Gastroesophageal sphincter (tissue), 4 donors: ENCODE results near the gene FRMD4B. TPM values are rescaled to one million over a fixed set of nuclear protein-coding genes. Genes with fewer than 3 reads are reported as not detected.

Experiments
- ATAC-seq: fragments of 150-250 bp; one replicate; pipeline ENCODE4 v1.9.1; 2016; ENCODE audit warnings: mild to moderate bottlenecking, moderate library complexity
- H3K27ac ChIP-seq, 4 donors: fragments of 200-600 bp; sonication (generic) in 3 of 4; 1 replicate in 3 of 4; 2 replicates in 1 of 4; pipeline ENCODE4 v1.5.1; 2016 to 2019
- H3K27me3 ChIP-seq: fragments of 200-600 bp; sonication (generic); one replicate; pipeline ENCODE4 v1.5.1; 2019
- H3K36me3 ChIP-seq, 2 donors: fragments of 200-600 bp; sonication (generic); one replicate each; pipeline ENCODE4 v1.5.1; 2019; ENCODE audit warnings: control low read depth in 1 of 2
- H3K4me1 ChIP-seq, 3 donors: fragments of 200-600 bp; sonication (generic); 1 replicate in 2 of 3; 2 replicates in 1 of 3; pipeline ENCODE4 v1.5.1; 2016 to 2019; ENCODE audit warnings: control low read depth in 2 of 3
- H3K4me3 ChIP-seq, 2 donors: fragments of 200-600 bp; sonication (generic); one replicate each; pipeline ENCODE4 v1.5.1; 2019; ENCODE audit warnings: mild to moderate bottlenecking in 1 of 2, moderate library complexity in 1 of 2
- H3K9me3 ChIP-seq, 3 donors: fragments of 200-600 bp; sonication (generic); one replicate each; pipeline ENCODE4 v1.5.1; 2017 to 2019; ENCODE audit warnings: control low read depth in 2 of 3
- EP300 ChIP-seq: sonication (generic); formaldehyde crosslinking; IDR thresholded peaks from one replicate; pipeline ENCODE4 v1.6.1; 2017; ENCODE audit warnings: antibody characterized with exemption, mild to moderate bottlenecking
- POLR2A ChIP-seq, 2 donors: fragments of 450-650 bp; IDR thresholded peaks; one replicate each; pipeline ENCODE4 v1.6.1; 2017; ENCODE audit warnings: antibody characterized with exemption in 2 of 2, mild to moderate bottlenecking in 2 of 2, moderate library complexity in 1 of 2
- POLR2AphosphoS5 ChIP-seq: sonication (generic); formaldehyde crosslinking; IDR thresholded peaks from one replicate; pipeline ENCODE4 v1.6.1; 2017; ENCODE audit warnings: antibody characterized with exemption
- WGBS, 2 donors: methylation state at CpG; one replicate each; pipeline ENCODE4 v1.1.5; 2018; ENCODE audit warnings: low coverage in 1 of 2; 5-methylcytosine and 5-hydroxymethylcytosine counted together
- total RNA-seq, 4 donors: library from RNA; depleted of rRNA; stranded (reverse); fragments of >200 nt; gene quantifications; one replicate each; pipeline ENCODE4 v1.1.0, GENCODE V29; 2016
- TF ChIP-seq, protein P1 (sequence below), 4 experiments: fragments of 200-600 bp in 2 of 4; fragments of 450-650 bp in 2 of 4; sonication (generic) in 1 of 4; IDR thresholded peaks; one replicate each; pipeline ENCODE4 v1.5.1; 2017 to 2019; ENCODE audit warnings: antibody characterized with exemption in 4 of 4, mild to moderate bottlenecking in 2 of 4, moderate library complexity in 2 of 4

FRMD4B gene
- total RNA-seq, 4 donors from 2014 or later: 7.1 to 22.3 (median 19.8) TPM

DNA sequence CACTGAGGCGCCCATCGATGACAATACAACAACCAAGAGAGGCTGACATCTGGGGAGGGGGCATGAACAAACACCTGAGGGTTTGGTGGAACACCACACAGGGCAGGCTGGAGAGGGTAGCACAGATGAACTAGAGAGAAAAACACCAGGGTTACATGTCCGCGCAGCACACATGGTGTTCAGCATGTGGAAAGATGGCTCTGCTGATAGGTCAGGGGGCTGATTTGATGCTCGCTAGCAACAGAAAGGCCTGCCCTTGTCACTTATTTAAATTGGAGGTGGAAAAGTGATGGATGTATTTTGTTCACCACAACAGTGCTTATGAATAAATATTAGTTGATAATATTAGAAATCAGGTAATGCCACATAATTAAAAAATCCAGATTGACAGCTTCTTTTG, 67.5 kb downstream of the FRMD4B start:
- H3K27me3 ChIP-seq: no peaks in the 10 kb centered on the region
- no peaks in the 10 kb centered on the region for H3K36me3 ChIP-seq
- no peak overlapping the region for H3K27ac ChIP-seq
- TF ChIP-seq, protein P1, sequence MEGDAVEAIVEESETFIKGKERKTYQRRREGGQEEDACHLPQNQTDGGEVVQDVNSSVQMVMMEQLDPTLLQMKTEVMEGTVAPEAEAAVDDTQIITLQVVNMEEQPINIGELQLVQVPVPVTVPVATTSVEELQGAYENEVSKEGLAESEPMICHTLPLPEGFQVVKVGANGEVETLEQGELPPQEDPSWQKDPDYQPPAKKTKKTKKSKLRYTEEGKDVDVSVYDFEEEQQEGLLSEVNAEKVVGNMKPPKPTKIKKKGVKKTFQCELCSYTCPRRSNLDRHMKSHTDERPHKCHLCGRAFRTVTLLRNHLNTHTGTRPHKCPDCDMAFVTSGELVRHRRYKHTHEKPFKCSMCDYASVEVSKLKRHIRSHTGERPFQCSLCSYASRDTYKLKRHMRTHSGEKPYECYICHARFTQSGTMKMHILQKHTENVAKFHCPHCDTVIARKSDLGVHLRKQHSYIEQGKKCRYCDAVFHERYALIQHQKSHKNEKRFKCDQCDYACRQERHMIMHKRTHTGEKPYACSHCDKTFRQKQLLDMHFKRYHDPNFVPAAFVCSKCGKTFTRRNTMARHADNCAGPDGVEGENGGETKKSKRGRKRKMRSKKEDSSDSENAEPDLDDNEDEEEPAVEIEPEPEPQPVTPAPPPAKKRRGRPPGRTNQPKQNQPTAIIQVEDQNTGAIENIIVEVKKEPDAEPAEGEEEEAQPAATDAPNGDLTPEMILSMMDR (IDR thresholded peaks at IDR 0.05): no peak
- no peak for TF ChIP-seq EP300
- 93 to 96% methylated on average over 5 of the region's 5 CpGs for WGBS, 2 donors
- ATAC-seq: no peak
- H3K9me3 ChIP-seq: no peaks in the 10 kb centered on the region
- H3K4me1 ChIP-seq: peaks cover 0 to 3% (median 0%) of the 10 kb centered on the region in 3 donors
- no peak overlapping the region for H3K4me3 ChIP-seq

DNA sequence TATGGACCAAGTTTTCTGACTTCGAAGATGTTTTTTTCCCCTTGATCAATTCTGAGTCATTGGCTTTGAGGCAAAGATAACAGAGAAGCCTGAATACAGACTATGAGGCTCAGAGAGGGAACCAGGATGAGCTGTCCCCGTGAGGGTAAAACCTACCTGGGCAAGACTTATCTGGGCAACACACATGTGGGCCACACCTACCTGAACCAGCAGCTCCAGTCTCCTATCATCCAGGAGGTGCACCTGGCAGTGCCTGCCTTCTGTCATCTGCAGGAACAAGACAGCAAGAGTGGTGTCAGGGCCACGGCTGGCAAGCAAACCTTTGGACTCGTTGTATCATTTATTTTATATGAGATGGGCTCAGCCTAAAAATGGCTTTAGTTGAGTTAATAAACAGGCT, 72.6 kb downstream of the FRMD4B start:
- no peaks in the 10 kb centered on the region for H3K27me3 ChIP-seq
- no peak overlapping the region for H3K27ac ChIP-seq
- H3K36me3 ChIP-seq: no peaks in the 10 kb centered on the region
- H3K9me3 ChIP-seq: no peaks in the 10 kb centered on the region
- WGBS, 2 donors: 62 to 100% methylated on average over 2 to 3 of the region's 4 CpGs
- ATAC-seq: no peak
- H3K4me1 ChIP-seq: no peaks in the 10 kb centered on the region
- TF ChIP-seq POLR2AphosphoS5 (no peak), EP300 (no peak), POLR2A (IDR thresholded peaks at IDR 0.05) (no peak)
- TF ChIP-seq, protein P1 (IDR thresholded peaks at IDR 0.05): no peak
- H3K4me3 ChIP-seq: no peak overlapping the region

DNA sequence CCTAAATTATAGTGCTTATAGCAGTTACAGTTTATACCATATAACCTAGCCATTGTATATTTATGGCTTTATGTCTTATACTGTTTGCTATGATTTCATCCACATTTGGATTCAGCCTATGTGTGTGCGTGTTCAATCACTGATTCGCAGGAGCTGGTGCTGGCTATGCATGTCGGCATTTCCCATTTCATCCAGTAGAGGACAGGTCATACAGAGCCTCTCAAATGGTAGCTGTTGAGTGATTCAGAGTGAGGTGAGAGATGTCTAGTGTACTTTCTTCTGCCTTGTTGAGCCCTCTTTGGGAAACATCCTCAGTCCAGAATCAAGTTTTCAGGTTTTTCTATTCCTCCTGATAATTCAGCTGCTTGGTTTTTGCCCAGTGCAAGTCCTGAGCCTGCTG, 76.1 kb downstream of the FRMD4B start:
- WGBS, 2 donors: 39 to 47% methylated on average over 3 of the region's 3 CpGs
- H3K27ac ChIP-seq: no peak overlapping the region

DNA sequence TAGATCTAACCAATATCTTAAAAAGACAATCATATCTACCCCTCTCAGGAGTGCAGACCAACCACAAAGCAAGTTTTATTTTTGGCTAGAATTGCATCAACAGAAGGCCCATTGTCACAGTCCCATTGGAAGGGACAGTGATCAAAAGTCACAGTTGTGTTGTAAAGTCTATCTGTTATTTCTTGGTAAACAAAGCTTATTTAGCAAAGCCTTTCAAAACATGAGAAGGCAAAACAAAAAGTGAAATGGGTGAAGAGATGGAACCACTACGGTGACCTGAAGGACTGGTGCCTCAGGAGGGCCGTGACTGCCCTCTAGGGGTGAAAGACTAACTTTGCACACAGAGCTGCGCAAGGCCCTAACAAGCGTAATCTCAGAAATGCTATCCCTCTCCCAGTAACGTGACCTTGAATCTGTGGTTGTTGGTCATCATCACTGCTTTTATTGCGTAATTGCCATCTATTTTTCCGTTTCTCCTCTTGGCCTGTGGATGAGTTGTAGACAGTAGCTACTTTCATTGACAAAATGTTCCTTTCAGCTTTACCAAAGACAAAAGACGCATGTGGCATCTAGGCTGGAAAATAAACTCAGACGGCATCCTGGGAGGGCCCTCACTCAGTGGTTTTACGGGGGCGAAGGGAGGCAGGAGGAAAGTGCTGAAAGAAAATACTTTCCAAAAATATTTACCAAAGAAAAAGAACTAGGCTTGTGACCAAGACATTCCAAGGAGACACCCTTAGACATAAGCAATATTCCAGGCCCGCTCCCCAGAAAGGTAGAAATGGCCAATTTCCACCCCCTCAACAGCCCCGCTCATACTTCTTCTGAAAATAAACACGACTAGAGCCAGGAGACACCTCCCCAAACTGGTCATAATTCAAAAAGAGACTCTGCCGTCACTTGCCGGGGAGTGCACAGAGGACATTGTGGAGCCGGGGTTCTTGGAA, 79.4 kb downstream of the FRMD4B start:
- TF ChIP-seq POLR2AphosphoS5 (peak; percentile 88), POLR2A (IDR thresholded peaks at IDR 0.05) (no peak), EP300 (no peak)
- TF ChIP-seq, protein P1 (IDR thresholded peaks at IDR 0.05): peak; percentile 85 to 90 (median 86)
- H3K27ac ChIP-seq: peak overlapping the region; percentile 0 to 70 (median 53)
- H3K4me1 ChIP-seq: peaks cover 0 to 16% (median 3%) of the 10 kb centered on the region in 3 donors
- no peaks in the 10 kb centered on the region for H3K27me3 ChIP-seq
- no peaks in the 10 kb centered on the region for H3K36me3 ChIP-seq
- H3K9me3 ChIP-seq: no peaks in the 10 kb centered on the region
- WGBS, 2 donors: 12 to 16% methylated on average over 12 to 17 of the region's 17 CpGs
- peak; percentile 96 for ATAC-seq
- no peak overlapping the region for H3K4me3 ChIP-seq

More for the DNA sequence above, 76.1 kb downstream of the FRMD4B start:
- ATAC-seq: no peak
- Histone ChIP-seq H3K4me1 (peaks cover 0 to 16% (median 3%) of the 10 kb centered on the region in 3 donors), H3K27me3 (no peaks in the 10 kb centered on the region), H3K4me3 (no peak overlapping the region), H3K9me3 (no peaks in the 10 kb centered on the region), H3K36me3 (no peaks in the 10 kb centered on the region)
- no peak for TF ChIP-seq POLR2AphosphoS5
- no peak for TF ChIP-seq POLR2A (IDR thresholded peaks at IDR 0.05)
- no peak for TF ChIP-seq EP300
- TF ChIP-seq, protein P1 (IDR thresholded peaks at IDR 0.05): peak in 3 of 4 experiments; percentile 26 to 39 (median 31)

DNA sequence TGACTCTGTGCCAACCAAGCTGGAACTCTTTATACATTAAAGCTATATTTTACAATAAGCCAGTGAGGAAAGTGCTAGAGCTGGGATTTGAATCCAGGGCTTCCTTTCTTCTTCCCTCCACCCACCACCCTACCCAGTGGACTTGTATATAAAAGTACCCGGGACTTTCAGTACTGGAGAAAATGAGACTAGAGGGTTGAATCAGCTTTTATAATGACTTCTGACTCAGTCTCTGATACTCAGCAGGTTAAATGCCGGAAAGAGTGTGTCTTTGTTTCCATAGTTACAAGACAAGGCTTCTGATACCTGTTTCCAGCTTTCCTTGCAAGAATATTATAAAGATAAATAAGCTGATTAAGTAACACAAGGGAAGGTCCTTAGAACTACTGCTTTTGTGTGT, 80.9 kb downstream of the FRMD4B start:
- Histone ChIP-seq H3K27ac (no peak overlapping the region), H3K4me3 (no peak overlapping the region), H3K9me3 (no peaks in the 10 kb centered on the region), H3K27me3 (no peaks in the 10 kb centered on the region), H3K4me1 (peaks cover 0 to 16% (median 3%) of the 10 kb centered on the region in 3 donors), H3K36me3 (no peaks in the 10 kb centered on the region)
- 43 to 53% methylated on average over 2 of the region's 2 CpGs for WGBS, 2 donors
- no peak for TF ChIP-seq POLR2AphosphoS5
- TF ChIP-seq, protein P1 (IDR thresholded peaks at IDR 0.05): no peak
- TF ChIP-seq POLR2A (IDR thresholded peaks at IDR 0.05): no peak
- no peak for TF ChIP-seq EP300
- no peak for ATAC-seq
